GM12878 (cell line): ENCODE results near the gene IFI35. TPM values are rescaled to one million over a fixed set of nuclear protein-coding genes. Genes with fewer than 3 reads are reported as not detected.

Experiments used
- ATAC-seq: fragments of 200-7000 bp; cut with Tn5 transposase; 3 replicates; pipeline ENCODE4 v1.9.1; 2020; ENCODE audit warnings: mild to moderate bottlenecking, moderate library complexity
- BruUV-seq: library from RNA; stranded (reverse); fragments of 400-500 nt; replicated peaks from 2 replicates; lab custom pipeline; 2021; lab: Mats Ljungman, UMichigan
- CTCF ChIA-PET: fragments of 300-600 bp; sonication (Branson Sonifier 250); formaldehyde crosslinking; extraction: SDS; loops from one replicate; lab custom pipeline; 2021; ENCODE audit warnings: inconsistent platforms; lab: Yijun Ruan, JAX
- POLR2A ChIA-PET: fragments of 350-600 bp; formaldehyde crosslinking; extraction: SDS; loops from one replicate; lab custom pipeline; 2021; ENCODE audit warnings: inconsistent platforms; lab: Charles Lee
- RAD21 ChIA-PET: fragments of 300-600 bp; sonication (Branson Sonifier 250); formaldehyde crosslinking; loops from one replicate; lab custom pipeline; 2023; ENCODE audit warnings: antibody characterized with exemption; ENCODE audit not compliant: unreplicated experiment; lab: Charles Lee
- SMC1A ChIA-PET: fragments of 300-600 bp; sonication (Branson Sonifier 250); formaldehyde crosslinking; loops from one replicate; lab custom pipeline; 2023; ENCODE audit not compliant: unreplicated experiment, uncharacterized antibody; lab: Charles Lee
- DNase-seq: peaks from one replicate; pipeline ENCODE4 v3.0.0-alpha.2; 2011; ENCODE audit warnings: low read depth, low spot score
- FAIRE-seq: peaks from 3 replicates; lab custom pipeline; 2011; peaks lifted over from hg19 to GRCh38; lab: Jason Lieb, UNC
- H2AFZ ChIP-seq: 2 replicates; pipeline ENCODE4 v1.6.0; 2011; ENCODE audit warnings: low read depth, low read length, control low read depth; ENCODE audit not compliant: control insufficient read depth
- H3K27ac ChIP-seq: 2 replicates; pipeline ENCODE4 v1.5.1; 2011; ENCODE audit warnings: control low read depth; ENCODE audit not compliant: control insufficient read depth, insufficient read depth
- H3K27me3 ChIP-seq, 2 experiments: replicated peaks in 1 of 2; 2 replicates each; pipeline versions ENCODE4 v1.6.0 to v1.6.1; 2011; ENCODE audit warnings: low read length in 1 of 2; ENCODE audit not compliant: control insufficient read depth in 2 of 2, insufficient read depth in 2 of 2
- H3K36me3 ChIP-seq, 2 experiments: 2 replicates each; pipeline ENCODE4 v1.5.1; 2011; ENCODE audit warnings: low read length in 1 of 2; ENCODE audit not compliant: control insufficient read depth in 2 of 2, insufficient read depth in 2 of 2
- H3K4me1 ChIP-seq: 2 replicates; pipeline ENCODE4 v1.6.1; 2011; ENCODE audit warnings: mild to moderate bottlenecking, low read length, moderate library complexity, mixed read lengths; ENCODE audit not compliant: control insufficient read depth, insufficient read depth
- H3K4me2 ChIP-seq: 2 replicates; pipeline ENCODE4 v1.6.0; 2011; ENCODE audit warnings: control low read depth; ENCODE audit not compliant: control insufficient read depth, insufficient read depth
- H3K4me3 ChIP-seq: fragments of 200-600 bp; sonication (generic); 2 replicates; pipeline ENCODE4 v1.5.1; 2016
- H3K79me2 ChIP-seq: 2 replicates; pipeline ENCODE4 v1.6.0; 2011; ENCODE audit warnings: low read length; ENCODE audit not compliant: control insufficient read depth, insufficient read depth
- H3K9ac ChIP-seq: 2 replicates; pipeline ENCODE4 v1.8.0; 2011; ENCODE audit warnings: low read length, control low read depth, mixed read lengths; ENCODE audit not compliant: control insufficient read depth, insufficient read depth
- H3K9me3 ChIP-seq: replicated peaks from 3 replicates; pipeline ENCODE4 v1.5.1; 2011; ENCODE audit warnings: mild to moderate bottlenecking, low read length; ENCODE audit not compliant: control insufficient read depth, insufficient read depth
- H4K20me1 ChIP-seq: 2 replicates; pipeline ENCODE4 v1.6.0; 2011; ENCODE audit not compliant: control insufficient read depth, insufficient read depth
- BCL3 ChIP-seq: IDR thresholded peaks from 2 replicates; pipeline ENCODE4 v1.6.1; 2011; ENCODE audit warnings: borderline replicate concordance, low read depth, mild to moderate bottlenecking, moderate library complexity, low read length; ENCODE audit not compliant: insufficient read depth, poor library complexity, severe bottlenecking
- ETV6 ChIP-seq, 2 experiments: fragments of 450-650 bp in 1 of 2; IDR thresholded peaks in 1 of 2; conservative IDR thresholded peaks in 1 of 2; 2 replicates each; pipeline ENCODE4 v1.6.1; 2014; ENCODE audit warnings: antibody characterized with exemption in 1 of 2, borderline replicate concordance in 1 of 2, low read depth in 1 of 2, mild to moderate bottlenecking in 1 of 2, moderate library complexity in 1 of 2
- FOXK2 ChIP-seq: fragments of 450-650 bp; IDR thresholded peaks from 2 replicates; pipeline ENCODE4 v1.6.1; 2017; ENCODE audit warnings: mild to moderate bottlenecking, moderate library complexity
- GATAD2B ChIP-seq: fragments of 450-650 bp; conservative IDR thresholded peaks from 2 replicates; pipeline ENCODE4 v1.6.1; 2017; ENCODE audit warnings: low read depth, mild to moderate bottlenecking, moderate library complexity
- HDAC6 ChIP-seq: fragments of 200-600 bp; sonication (generic); IDR thresholded peaks from one replicate; pipeline ENCODE4 v1.8.0; 2017; ENCODE audit warnings: antibody characterized with exemption; ENCODE audit not compliant: unreplicated experiment
- KLF5 ChIP-seq: fragments of 450-650 bp; IDR thresholded peaks from 2 replicates; pipeline ENCODE4 v1.6.1; 2014; ENCODE audit warnings: mild to moderate bottlenecking; ENCODE audit not compliant: partially characterized antibody
- MEF2B ChIP-seq: fragments of 450-650 bp; IDR thresholded peaks from 2 replicates; pipeline ENCODE4 v1.6.1; 2018; ENCODE audit warnings: mild to moderate bottlenecking, moderate library complexity; ENCODE audit not compliant: partially characterized antibody, poor library complexity, severe bottlenecking
- MTA3 ChIP-seq: IDR thresholded peaks from 2 replicates; pipeline ENCODE4 v1.6.1; 2012; ENCODE audit warnings: low read length, inconsistent platforms, borderline replicate concordance
- NBN ChIP-seq: fragments of 450-650 bp; IDR thresholded peaks from 2 replicates; pipeline ENCODE4 v1.6.1; 2016
- PBX3 ChIP-seq: IDR thresholded peaks from 2 replicates; pipeline ENCODE4 v1.6.1; 2011; ENCODE audit warnings: mild to moderate bottlenecking, low read depth, low read length, moderate library complexity; ENCODE audit not compliant: insufficient replicate concordance
- RB1 ChIP-seq: fragments of 450-650 bp; formaldehyde crosslinking; IDR thresholded peaks from 2 replicates; pipeline ENCODE4 v1.6.1; 2017; ENCODE audit warnings: mild to moderate bottlenecking, borderline replicate concordance
- YY1 ChIP-seq: IDR thresholded peaks from 2 replicates; pipeline ENCODE4 v1.6.1; 2011; ENCODE audit warnings: low read depth, mild to moderate bottlenecking, low read length
- ZBTB11 ChIP-seq: fragments of 450-650 bp; formaldehyde crosslinking; IDR thresholded peaks from 2 replicates; pipeline ENCODE4 v1.5.0; 2022; ENCODE audit warnings: mild to moderate bottlenecking, missing genetic modification characterization
- ZNF217 ChIP-seq: fragments of 450-650 bp; IDR thresholded peaks from 2 replicates; pipeline ENCODE4 v1.6.1; 2017; ENCODE audit warnings: antibody characterized with exemption, mild to moderate bottlenecking
- ZNF384 ChIP-seq: IDR thresholded peaks from 2 replicates; pipeline ENCODE4 v1.6.1; 2012; ENCODE audit warnings: low read depth, mild to moderate bottlenecking, low read length, improper control_type of control experiment, borderline replicate concordance
- WGBS: methylation state at CpG from one replicate; pipeline ENCODE4 v1.1.6; 2016; ENCODE audit warnings: low lambda C conversion rate; ENCODE audit not compliant: insufficient replicate concordance, insufficient coverage; ENCODE audit errors: missing lambda C conversion rate; 5-methylcytosine and 5-hydroxymethylcytosine counted together
- in situ Hi-C: fragments of 300-500 bp; cut with MboI; formaldehyde crosslinking; loops from 9 replicates; pipeline ENCODE4 v1.14.3; 2018; ENCODE audit warnings: mixed read lengths
- intact Hi-C: fragments of 100-400 bp; cut with micrococcal nuclease; formaldehyde crosslinking; loops from one replicate; pipeline ENCODE4 v1.14.2; 2022; ENCODE audit not compliant: unreplicated experiment
- polyA plus RNA-seq, 11 experiments: library from polyadenylated mRNA; depleted of rRNA in 4 of 11; unstranded in 6 of 11; stranded (reverse) in 5 of 11; fragments of >200 nt; fragmentation: Nextera tagmentation in 4 of 11; fragmentation: Illumina TruSeq in 1 of 11; extraction: Ambion mirVana in 4 of 11; extraction: Trizol in 1 of 11; gene quantifications; 1 replicate in 1 of 11; 2 replicates in 10 of 11; pipeline versions ENCODE4 v1.2.1 to v1.2.3, GENCODE V29; 2011 to 2016; ENCODE audit warnings: inconsistent platforms in 2 of 11, missing spikeins in 2 of 11, low read depth in 1 of 11
- total RNA-seq, 4 experiments: library from RNA; depleted of rRNA in 3 of 4; stranded (reverse); fragments of >200 nt in 3 of 4; fragmentation: Illumina TruSeq in 1 of 4; extraction: Trizol in 1 of 4; gene quantifications; 2 replicates each; pipeline versions ENCODE4 v1.2.1 to v1.2.3, GENCODE V29; 2013 to 2021

IFI35 gene
- total and polyA plus RNA-seq, 10 of the 15 experiments (the other 5 are each of a cell fraction or from before 2014, with no cell fraction given): 18.4 to 92.2 (median 65.3) TPM

- TF ChIP-seq YY1 (no peak), NBN (no peak), RB1 (no peak), ZBTB11 (CRISPR knock-in tag) (no peak)
Measured at GRCh38 chr17:43013296-43013695, 6.7 kb downstream of the IFI35 start (continued).

GRCh38 chr17:43014020-43014648, 7.5 kb downstream of the IFI35 start:
- Histone ChIP-seq H3K9ac (no peak overlapping the region), H3K4me2 (no peak overlapping the region), H3K36me3 (peaks cover 8 to 21% of the 10 kb centered on the region in 2 experiments), H3K4me1 (0 out of 2 replicates have a peak, but pooled peaks cover 3% of the 10 kb centered on the region), H3K27me3 (no peaks in the 10 kb centered on the region), H3K27ac (no peak overlapping the region), H3K4me3 (no peak overlapping the region), H4K20me1 (no peaks in the 10 kb centered on the region), H3K9me3 (no peaks in the 10 kb centered on the region), H2AFZ (no peak overlapping the region), H3K79me2 (peaks cover 6% of the 10 kb centered on the region)
- no peak for TF ChIP-seq PBX3
- TF ChIP-seq ZNF217: no peak
- no peak for TF ChIP-seq KLF5
- TF ChIP-seq BCL3: no peak
- TF ChIP-seq HDAC6: no peak
- no peak for TF ChIP-seq GATAD2B
- no peak for TF ChIP-seq MEF2B
- no peak for TF ChIP-seq ZNF384
- TF ChIP-seq FOXK2: no peak
- no peak for TF ChIP-seq MTA3
- TF ChIP-seq ETV6 (conservative IDR thresholded peaks at IDR 0.05 in 1 of 2, IDR thresholded peaks at IDR 0.05 in 1 of 2; ENCODE audit: borderline replicate concordance in 1 of 2, low read depth in 1 of 2): no peak
- ChIA-PET POLR2A (no interaction called here), SMC1A (interaction anchor here (0.6 kb wide), 1 partner anchor 562 kb away, joined by 3 read pairs; no protein-coding TSS in a partner anchor), RAD21 (no interaction called here), CTCF (interaction anchor here (0.6 kb wide), 1 partner anchor 8 kb away, joined by 3 read pairs; the partner anchor contains the start of gene IFI35)
- ATAC-seq: no peak
- in situ Hi-C loops (loop anchor here (5.0 kb wide), 1 partner anchor 323 kb away; no protein-coding TSS in a partner anchor), intact Hi-C loops (no loop called here)
- DNase-seq: no peak
- no TSS peak for BruUV-seq
- WGBS: 93% methylated on average over 12 of the region's 12 CpGs
- no peak for FAIRE-seq
